GM12891 (cell line): Measurements from ENCODE around the gene PTPRN.

Experiments
- POLR2A ChIP-seq: IDR thresholded peaks from 2 replicates; pipeline ENCODE4 v1.6.1; 2011; ENCODE audit warnings: low read depth, low read length, control low read depth
- POLR2AphosphoS5 ChIP-seq: IDR thresholded peaks from 2 replicates; pipeline ENCODE4 v1.6.1; 2011; ENCODE audit warnings: low read depth, low read length, control low read depth
- TAF1 ChIP-seq: IDR thresholded peaks from 2 replicates; pipeline ENCODE4 v1.6.1; 2011; ENCODE audit warnings: low read depth, low read length, control low read depth

GRCh38 chr2:219289195-219289536, 20.0 kb downstream of the PTPRN start:
- TF ChIP-seq POLR2A (no peak), TAF1 (no peak), POLR2AphosphoS5 (no peak)
